Fibroblast of lung (primary cell): Measurements from ENCODE around the gene CMIP.

ENCODE experiments used
- CTCF ChIP-seq, 2 donors: IDR thresholded peaks in 1 of 2; conservative IDR thresholded peaks in 1 of 2; 1 replicate in 1 of 2; 2 replicates in 1 of 2; pipeline ENCODE4 v1.5.1; 2011 to 2012; ENCODE audit warnings: low read length in 2 of 2, control low read depth in 1 of 2, inconsistent platforms in 1 of 2, low read depth in 1 of 2, mild to moderate bottlenecking in 1 of 2
- EZH2 ChIP-seq: IDR thresholded peaks from 2 replicates; pipeline ENCODE4 v1.5.1; 2012; ENCODE audit warnings: low read length, control low read depth, mild to moderate bottlenecking; ENCODE audit errors: missing control alignments

- TF ChIP-seq CTCF (conservative IDR thresholded peaks at IDR 0.05 in 1 of 2, IDR thresholded peaks at IDR 0.05 in 1 of 2; ENCODE audit: low read depth in 1 of 2, low read length in 2 of 2) (no peak), EZH2 (no peak)
Observed at GRCh38 chr16:81415751-81416150, 28.9 kb upstream of the CMIP start.
